ENCODE data around the gene MAP2K6.
"Not testable (repeated sequence)": the region's sequence is repeated elsewhere in the genome, so short reads cannot be mapped to it uniquely, and the experiment has no call there.

Gene MAP2K6

GRCh38 chr17:69460963-69461922 lies 46.7 kb downstream of the MAP2K6 start:
- DNase-seq, result no peak

- no peak for DNase-seq
These were observed 47.5 kb downstream of the MAP2K6 start for GRCh38 chr17:69461951-69462369.

- DNase-seq, result no peak
These were observed 48.4 kb downstream of the MAP2K6 start for GRCh38 chr17:69462882-69463281.

- no peak for DNase-seq
These were observed 52.0 kb downstream of the MAP2K6 start for GRCh38 chr17:69466451-69466850.

- no peak for DNase-seq
These were observed 52.6 kb downstream of the MAP2K6 start for GRCh38 chr17:69466905-69467667.

GRCh38 chr17:69468207-69468606 lies 53.7 kb downstream of the MAP2K6 start:
- no peak for DNase-seq

- DNase-seq, result no peak
These were observed 56.2 kb downstream of the MAP2K6 start for GRCh38 chr17:69470702-69471101.

GRCh38 chr17:69471406-69471805 lies 56.9 kb downstream of the MAP2K6 start:
- DNase-seq, result no peak

- no peak for DNase-seq
These were observed 59.6 kb downstream of the MAP2K6 start for GRCh38 chr17:69473841-69474831.

GRCh38 chr17:69477204-69477902 lies 62.9 kb downstream of the MAP2K6 start:
- DNase-seq, result no peak

GRCh38 chr17:69477903-69478266 lies 63.4 kb downstream of the MAP2K6 start:
- no peak for DNase-seq

GRCh38 chr17:69478916-69479315 lies 64.4 kb downstream of the MAP2K6 start:
- DNase-seq, result no peak

GRCh38 chr17:69479756-69480155 lies 65.3 kb downstream of the MAP2K6 start:
- not testable (repeated sequence) for DNase-seq

GRCh38 chr17:69480245-69480644 lies 65.7 kb downstream of the MAP2K6 start:
- no peak for DNase-seq

- no peak for DNase-seq
These were observed 70.8 kb downstream of the MAP2K6 start for GRCh38 chr17:69485251-69485661.

- no peak for DNase-seq
These were observed 71.6 kb downstream of the MAP2K6 start for GRCh38 chr17:69485901-69486643.

GRCh38 chr17:69486779-69487637 lies 72.5 kb downstream of the MAP2K6 start:
- DNase-seq, result no peak

- no peak for DNase-seq
These were observed 74.8 kb downstream of the MAP2K6 start for GRCh38 chr17:69489313-69489712.

- no peak for DNase-seq
These were observed 78.0 kb downstream of the MAP2K6 start for GRCh38 chr17:69492410-69493071.

GRCh38 chr17:69495787-69496186 lies 81.3 kb downstream of the MAP2K6 start:
- DNase-seq, result no peak
